Lower leg skin (tissue), 4 donors: ENCODE results near the gene TRIM23. TPM values are rescaled to one million over a fixed set of nuclear protein-coding genes. Genes with fewer than 3 reads are reported as not detected.

Experiments
- DNase-seq, 2 donors: peaks; one replicate each; pipeline ENCODE4 v3.0.0-alpha.2; 2019; ENCODE audit warnings: low spot score in 2 of 2
- H3K4me3 ChIP-seq: fragments of 200-600 bp; sonication (generic); 2 replicates; pipeline ENCODE4 v1.5.1; 2017; ENCODE audit warnings: mild to moderate bottlenecking, low read depth; ENCODE audit not compliant: poor library complexity, severe bottlenecking
- POLR2A ChIP-seq, 2 donors: fragments of 450-650 bp; IDR thresholded peaks; one replicate each; pipeline ENCODE4 v1.6.1; 2016 to 2017; ENCODE audit warnings: antibody characterized with exemption in 2 of 2, mild to moderate bottlenecking in 1 of 2, moderate library complexity in 1 of 2
- WGBS, 2 donors: methylation state at CpG; one replicate each; pipeline ENCODE4 v1.1.5; 2018; 5-methylcytosine and 5-hydroxymethylcytosine counted together
- intact Hi-C: fragments of 100-400 bp; cut with DNase I; formaldehyde crosslinking; loops from one replicate; pipeline ENCODE4 v1.15.0; 2023; ENCODE audit warnings: low total_unique reads
- total RNA-seq, 4 donors: library from RNA; depleted of rRNA; stranded (reverse); fragments of >200 nt; gene quantifications; one replicate each; pipeline ENCODE4 v1.1.0, GENCODE V29; 2016
- TF ChIP-seq, protein P1 (sequence below), 3 donors: fragments of 450-650 bp; IDR thresholded peaks; one replicate each; pipeline ENCODE4 v1.5.1; 2016; ENCODE audit warnings: antibody characterized with exemption in 3 of 3, mild to moderate bottlenecking in 3 of 3, moderate library complexity in 2 of 3

Gene TRIM23
- total RNA-seq = 10 to 100 TPM; 13.9 to 20.4 (median 14.8) TPM

DNA sequence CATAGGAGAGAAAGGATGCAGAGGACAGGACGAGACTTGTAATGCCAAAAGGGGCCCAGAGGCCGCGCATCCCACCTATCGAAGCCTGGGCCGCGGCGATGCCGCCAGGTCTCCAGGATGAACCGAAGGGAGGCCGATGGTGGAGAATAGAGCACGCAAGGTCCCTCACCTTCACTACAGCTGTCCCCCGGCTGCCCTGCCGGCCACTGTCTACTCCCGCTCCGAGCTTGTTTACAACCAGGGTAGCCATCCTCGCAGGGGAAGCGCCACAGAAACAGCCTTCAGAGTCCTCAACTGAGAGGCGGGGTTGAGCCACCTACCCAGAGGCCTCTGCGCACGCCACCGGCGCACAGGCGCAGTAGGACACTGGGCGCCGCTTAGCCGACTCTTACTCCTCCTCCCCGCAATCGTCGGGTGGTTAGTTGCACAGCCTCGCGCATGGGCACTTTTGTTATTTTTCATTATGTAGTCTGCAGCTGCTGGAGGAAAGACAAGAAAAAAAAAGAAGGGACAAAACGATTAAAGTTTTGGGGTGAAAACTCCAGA, at the start of gene TRIM23:
TSS of gene TRIM23 (minus strand) at position 309 of the 546 bp plus-strand sequence. CDS start at position 250, 59 bp downstream.
- H3K4me3 ChIP-seq = peak within 1 kb of the TSS; percentile 95
- DNase-seq = peak; percentile 91 to 97
- intact Hi-C loops = no loop called here
- 0 to 1% methylated on average over 28 to 29 of the region's 32 CpGs for WGBS, 2 donors
- TF ChIP-seq, protein P1, sequence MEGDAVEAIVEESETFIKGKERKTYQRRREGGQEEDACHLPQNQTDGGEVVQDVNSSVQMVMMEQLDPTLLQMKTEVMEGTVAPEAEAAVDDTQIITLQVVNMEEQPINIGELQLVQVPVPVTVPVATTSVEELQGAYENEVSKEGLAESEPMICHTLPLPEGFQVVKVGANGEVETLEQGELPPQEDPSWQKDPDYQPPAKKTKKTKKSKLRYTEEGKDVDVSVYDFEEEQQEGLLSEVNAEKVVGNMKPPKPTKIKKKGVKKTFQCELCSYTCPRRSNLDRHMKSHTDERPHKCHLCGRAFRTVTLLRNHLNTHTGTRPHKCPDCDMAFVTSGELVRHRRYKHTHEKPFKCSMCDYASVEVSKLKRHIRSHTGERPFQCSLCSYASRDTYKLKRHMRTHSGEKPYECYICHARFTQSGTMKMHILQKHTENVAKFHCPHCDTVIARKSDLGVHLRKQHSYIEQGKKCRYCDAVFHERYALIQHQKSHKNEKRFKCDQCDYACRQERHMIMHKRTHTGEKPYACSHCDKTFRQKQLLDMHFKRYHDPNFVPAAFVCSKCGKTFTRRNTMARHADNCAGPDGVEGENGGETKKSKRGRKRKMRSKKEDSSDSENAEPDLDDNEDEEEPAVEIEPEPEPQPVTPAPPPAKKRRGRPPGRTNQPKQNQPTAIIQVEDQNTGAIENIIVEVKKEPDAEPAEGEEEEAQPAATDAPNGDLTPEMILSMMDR (IDR thresholded peaks at IDR 0.05) = no peak
- no peak for TF ChIP-seq POLR2A (IDR thresholded peaks at IDR 0.05)

DNA sequence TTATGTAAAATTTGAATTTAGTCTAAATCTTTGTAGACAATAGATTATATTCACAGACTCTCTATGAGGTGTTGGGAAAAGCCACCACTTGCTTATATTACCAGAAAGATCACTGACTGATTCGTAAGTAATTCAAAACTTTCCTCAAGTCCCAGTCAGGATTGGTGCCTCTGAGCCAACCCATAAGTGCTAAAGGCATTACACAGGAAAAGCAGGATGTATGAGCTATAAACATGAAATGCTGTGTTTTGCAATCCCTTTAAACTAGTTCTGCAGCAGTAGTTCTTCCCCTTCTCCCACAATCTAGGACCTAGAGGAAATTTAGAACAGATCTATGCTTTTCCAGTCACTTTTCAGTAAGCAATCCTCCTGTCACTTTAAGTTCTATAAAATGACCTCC, 48.7 kb upstream of the TRIM23 start:
- 72 to 79% methylated on average over 1 of the region's 1 CpG for WGBS, 2 donors
- TF ChIP-seq, protein P1 (IDR thresholded peaks at IDR 0.05) = no peak
- no peak for TF ChIP-seq POLR2A (IDR thresholded peaks at IDR 0.05)
- no peak overlapping the region for H3K4me3 ChIP-seq
- intact Hi-C loops = no loop called here
- DNase-seq = no peak

DNA sequence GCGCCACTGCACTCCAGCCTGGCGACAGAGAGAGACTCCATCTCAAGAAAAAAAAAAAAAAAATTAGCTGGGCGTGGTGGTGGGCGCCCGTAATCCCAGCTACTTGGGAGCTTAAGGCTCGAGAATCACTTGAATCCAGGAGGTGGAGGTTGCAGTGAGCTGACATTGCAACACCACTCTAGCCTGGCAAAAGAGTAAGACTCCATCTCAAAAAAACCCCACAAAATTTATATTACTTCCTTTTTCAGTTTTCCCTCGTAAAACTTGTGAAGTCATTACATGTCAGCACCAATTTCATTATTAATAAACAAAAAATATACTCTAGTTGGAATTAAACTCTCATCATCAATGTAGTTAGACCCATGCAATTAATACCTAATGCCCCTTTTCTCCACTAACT, 44.6 kb upstream of the TRIM23 start:
- intact Hi-C loops = no loop called here
- no peak for TF ChIP-seq POLR2A (IDR thresholded peaks at IDR 0.05)
- TF ChIP-seq, protein P1 (IDR thresholded peaks at IDR 0.05) = no peak
- DNase-seq = no peak
- H3K4me3 ChIP-seq = no peak overlapping the region
- 86 to 88% methylated on average over 7 of the region's 7 CpGs for WGBS, 2 donors

DNA sequence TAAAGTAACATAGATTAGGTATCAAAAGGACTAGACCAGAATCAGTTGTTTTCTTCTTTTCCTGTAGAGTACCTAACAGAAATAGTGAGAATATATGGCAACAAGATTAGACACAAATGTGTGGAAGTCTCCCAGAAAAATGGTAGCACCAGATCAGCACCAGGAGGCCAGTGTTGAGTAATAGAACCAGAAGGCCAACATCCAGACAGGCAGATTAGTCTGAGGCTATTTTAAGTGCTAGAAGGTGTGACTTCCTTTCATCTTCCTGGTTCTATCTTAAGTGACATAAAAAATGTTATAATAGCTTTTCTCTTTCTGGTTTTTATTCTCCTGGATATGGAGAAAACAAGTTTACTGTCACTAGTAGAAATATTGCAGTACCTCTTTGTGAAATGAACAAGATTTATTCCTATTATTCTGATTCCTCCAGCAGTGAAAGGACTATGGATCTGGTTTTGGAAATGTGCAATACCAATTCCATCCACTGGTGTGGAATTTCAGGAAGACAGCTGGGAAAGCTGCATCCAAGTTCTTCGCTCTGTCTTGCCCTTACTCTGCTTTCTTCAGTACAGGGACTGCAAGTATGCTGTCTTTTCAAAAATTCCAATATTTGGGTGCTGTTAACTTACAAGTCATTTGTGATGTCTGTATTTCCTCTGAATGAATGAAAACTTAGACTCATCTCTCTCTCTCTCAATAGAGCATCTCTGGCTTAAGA, 39.8 kb upstream of the TRIM23 start:
- TF ChIP-seq POLR2A (IDR thresholded peaks at IDR 0.05) = no peak
- TF ChIP-seq, protein P1 (IDR thresholded peaks at IDR 0.05) = no peak
- 79 to 81% methylated on average over 1 of the region's 1 CpG for WGBS, 2 donors
- no peak overlapping the region for H3K4me3 ChIP-seq
- intact Hi-C loops = no loop called here
- no peak for DNase-seq

DNA sequence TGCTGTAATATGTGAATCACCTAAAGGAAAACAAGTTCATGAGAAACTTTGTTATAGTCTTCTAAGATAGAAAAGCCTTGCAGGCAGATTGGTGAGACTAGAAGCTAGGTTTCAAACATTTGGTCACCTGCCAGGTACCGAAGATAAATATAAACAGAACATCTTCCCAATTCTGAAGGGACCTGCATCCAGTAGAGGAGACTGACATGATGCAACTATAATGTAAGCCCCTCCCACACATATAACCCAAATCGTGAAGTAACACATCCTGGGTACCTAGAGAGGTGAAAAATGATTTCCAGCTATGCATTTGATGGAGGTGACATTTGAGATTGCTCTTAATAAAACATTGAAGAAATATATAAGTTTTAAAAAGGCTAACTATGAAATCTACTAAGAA, 30.6 kb upstream of the TRIM23 start:
- intact Hi-C loops = no loop called here
- 86 to 90% methylated on average over 2 of the region's 2 CpGs for WGBS, 2 donors
- no peak for TF ChIP-seq POLR2A (IDR thresholded peaks at IDR 0.05)
- TF ChIP-seq, protein P1 (IDR thresholded peaks at IDR 0.05) = no peak
- no peak for DNase-seq
- no peak overlapping the region for H3K4me3 ChIP-seq
